Ishikawa (cell line): ENCODE measurements around the gene TBC1D4.

Experiments used
- CEBPB ChIP-seq: IDR thresholded peaks from 2 replicates; pipeline ENCODE4 v1.6.1; 2012
- CREB1 ChIP-seq: IDR thresholded peaks from 2 replicates; pipeline ENCODE4 v1.6.1; 2012; ENCODE audit warnings: low read depth
- EGR1 ChIP-seq: IDR thresholded peaks from 2 replicates; pipeline ENCODE4 v1.6.1; 2012
- EP300 ChIP-seq: IDR thresholded peaks from 2 replicates; pipeline ENCODE4 v1.6.1; 2012; ENCODE audit warnings: borderline replicate concordance
- FOXM1 ChIP-seq: IDR thresholded peaks from 2 replicates; pipeline ENCODE4 v1.6.1; 2012; ENCODE audit warnings: low read depth, borderline replicate concordance
- MAX ChIP-seq: IDR thresholded peaks from 2 replicates; pipeline ENCODE4 v1.6.1; 2012
- NFIC ChIP-seq: IDR thresholded peaks from 2 replicates; pipeline ENCODE4 v1.6.1; 2012
- RAD21 ChIP-seq: IDR thresholded peaks from 2 replicates; pipeline ENCODE4 v1.6.1; 2012; ENCODE audit warnings: low read depth
- REST ChIP-seq: IDR thresholded peaks from 2 replicates; pipeline ENCODE4 v1.6.1; 2012; ENCODE audit warnings: low read depth, mild to moderate bottlenecking
- TAF1 ChIP-seq: IDR thresholded peaks from 2 replicates; pipeline ENCODE4 v1.6.1; 2012; ENCODE audit warnings: low read depth, mild to moderate bottlenecking
- TCF12 ChIP-seq: IDR thresholded peaks from 2 replicates; pipeline ENCODE4 v1.6.1; 2012; ENCODE audit warnings: low read depth
- TEAD4 ChIP-seq: IDR thresholded peaks from 2 replicates; pipeline ENCODE4 v1.6.1; 2012
- USF1 ChIP-seq: IDR thresholded peaks from 2 replicates; pipeline ENCODE4 v1.6.1; 2012
- YY1 ChIP-seq: IDR thresholded peaks from 2 replicates; pipeline ENCODE4 v1.6.1; 2012; ENCODE audit warnings: low read depth
- ZBTB7A ChIP-seq: IDR thresholded peaks from 2 replicates; pipeline ENCODE4 v1.6.1; 2012; ENCODE audit warnings: low read depth

The TBC1D4 gene

GRCh38 chr13:75372923-75373841, 108.8 kb downstream of the TBC1D4 start:
- no peak for TF ChIP-seq FOXM1
- no peak for TF ChIP-seq EGR1
- TF ChIP-seq REST: no peak
- TF ChIP-seq NFIC: no peak
- no peak for TF ChIP-seq TCF12
- TF ChIP-seq TEAD4: no peak
- TF ChIP-seq MAX: no peak
- no peak for TF ChIP-seq ZBTB7A
- TF ChIP-seq CREB1: no peak

GRCh38 chr13:75372517-75372916, 109.5 kb downstream of the TBC1D4 start:
- TF ChIP-seq REST: no peak
- TF ChIP-seq RAD21: peak; percentile 57

GRCh38 chr13:75371203-75371602, 110.8 kb downstream of the TBC1D4 start:
- no peak for TF ChIP-seq YY1
- no peak for TF ChIP-seq USF1
- no peak for TF ChIP-seq TCF12
- no peak for TF ChIP-seq TAF1
- no peak for TF ChIP-seq NFIC
- no peak for TF ChIP-seq CEBPB
- TF ChIP-seq ZBTB7A: no peak
- no peak for TF ChIP-seq FOXM1
- no peak for TF ChIP-seq EP300
- no peak for TF ChIP-seq MAX
- TF ChIP-seq EGR1: no peak
- TF ChIP-seq CREB1: no peak
- no peak for TF ChIP-seq TEAD4
- TF ChIP-seq RAD21: no peak
- TF ChIP-seq REST: no peak

- no peak for TF ChIP-seq RAD21
- TF ChIP-seq REST: no peak
- TF ChIP-seq YY1: no peak
- TF ChIP-seq TCF12: no peak
- no peak for TF ChIP-seq NFIC
- TF ChIP-seq USF1: no peak
- TF ChIP-seq CREB1: no peak
- no peak for TF ChIP-seq CEBPB
- no peak for TF ChIP-seq EP300
- TF ChIP-seq TEAD4: no peak
- no peak for TF ChIP-seq ZBTB7A
- no peak for TF ChIP-seq FOXM1
- no peak for TF ChIP-seq MAX
- TF ChIP-seq EGR1: no peak
- no peak for TF ChIP-seq TAF1
Measured at GRCh38 chr13:75370774-75371173, 111.2 kb downstream of the TBC1D4 start.
